ENCODE data around the gene CIAO2B. TPM values are rescaled to one million over a fixed set of nuclear protein-coding genes. Genes with fewer than 3 reads are reported as not detected.
"Not testable (repeated sequence)": the region's sequence is repeated elsewhere in the genome, so short reads cannot be mapped to it uniquely, and the experiment has no call there.

The CIAO2B gene
- total and polyA plus RNA-seq, 4 donors: 51.9 to 165 (median 105) TPM

DNA sequence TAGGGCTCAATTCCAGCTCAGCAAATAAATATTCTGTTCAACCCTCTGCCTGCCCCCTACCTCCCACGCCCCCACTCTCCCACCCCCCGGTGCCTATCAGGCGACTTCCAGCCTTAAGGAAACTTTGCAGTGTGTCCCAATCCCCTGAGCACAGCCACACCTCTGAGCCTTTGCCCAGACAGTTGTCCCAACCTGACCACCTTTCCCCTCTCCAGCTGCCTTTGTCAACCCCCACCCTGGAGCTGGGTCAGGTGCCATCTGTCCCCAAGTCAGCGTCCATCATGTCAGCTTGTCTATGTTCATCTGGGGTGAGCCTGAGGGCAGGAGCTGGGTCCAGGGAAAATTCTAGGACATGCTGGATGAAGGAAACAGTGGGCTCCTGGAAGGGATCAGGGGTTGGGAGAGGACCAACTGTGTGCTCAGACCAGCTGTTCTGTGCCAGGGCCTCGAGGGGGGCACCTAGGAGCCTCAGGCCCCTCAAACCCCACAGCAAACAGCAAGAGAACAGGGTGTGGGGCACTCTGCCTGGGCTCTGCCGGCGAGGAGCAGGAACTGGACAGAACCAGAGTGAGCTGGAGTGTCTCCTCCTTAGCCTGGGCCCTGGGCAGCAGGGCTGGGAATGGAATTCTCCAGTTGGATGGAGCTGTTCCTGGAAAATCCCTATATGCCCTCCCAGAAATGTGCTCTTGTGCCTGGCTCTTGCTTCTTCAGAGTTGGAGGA lies 33.3 kb downstream of the CIAO2B start:
- peak; percentile 77 for ATAC-seq (ENCODE audit: low FRiP score)
- WGBS, 2 donors: 4 to 9% methylated on average over 7 of the region's 7 CpGs
- no peaks in the 10 kb centered on the region for H3K9me3 ChIP-seq (ENCODE audit: control insufficient read depth, low read length)
- no peaks in the 10 kb centered on the region for H3K27me3 ChIP-seq (ENCODE audit: control insufficient read depth in 1 of 2, insufficient read depth in 2 of 2, low read length in 1 of 2)
- intact Hi-C loops (cut with DNase I): loop anchor here in 1 of 2 donors (5.0 kb wide), 1 partner anchor 116 kb away; no protein-coding TSS in a partner anchor
- no peak overlapping the region for H3K4me3 ChIP-seq (ENCODE audit: low read length in 2 of 2)
- DNase-seq: peak; percentile 69 to 77
- H3K27ac ChIP-seq (ENCODE audit: low read depth in 1 of 2, low read length in 2 of 2): peak overlapping the region; percentile 73 to 95
- H3K4me1 ChIP-seq (ENCODE audit: control insufficient read depth in 1 of 2, insufficient read depth in 2 of 2, low read length in 2 of 2): peaks cover 4% of the 10 kb centered on the region in 2 donors
- no peaks in the 10 kb centered on the region for H3K36me3 ChIP-seq (ENCODE audit: control insufficient read depth in 1 of 2, insufficient read depth in 2 of 2, low read length in 1 of 2)

DNA sequence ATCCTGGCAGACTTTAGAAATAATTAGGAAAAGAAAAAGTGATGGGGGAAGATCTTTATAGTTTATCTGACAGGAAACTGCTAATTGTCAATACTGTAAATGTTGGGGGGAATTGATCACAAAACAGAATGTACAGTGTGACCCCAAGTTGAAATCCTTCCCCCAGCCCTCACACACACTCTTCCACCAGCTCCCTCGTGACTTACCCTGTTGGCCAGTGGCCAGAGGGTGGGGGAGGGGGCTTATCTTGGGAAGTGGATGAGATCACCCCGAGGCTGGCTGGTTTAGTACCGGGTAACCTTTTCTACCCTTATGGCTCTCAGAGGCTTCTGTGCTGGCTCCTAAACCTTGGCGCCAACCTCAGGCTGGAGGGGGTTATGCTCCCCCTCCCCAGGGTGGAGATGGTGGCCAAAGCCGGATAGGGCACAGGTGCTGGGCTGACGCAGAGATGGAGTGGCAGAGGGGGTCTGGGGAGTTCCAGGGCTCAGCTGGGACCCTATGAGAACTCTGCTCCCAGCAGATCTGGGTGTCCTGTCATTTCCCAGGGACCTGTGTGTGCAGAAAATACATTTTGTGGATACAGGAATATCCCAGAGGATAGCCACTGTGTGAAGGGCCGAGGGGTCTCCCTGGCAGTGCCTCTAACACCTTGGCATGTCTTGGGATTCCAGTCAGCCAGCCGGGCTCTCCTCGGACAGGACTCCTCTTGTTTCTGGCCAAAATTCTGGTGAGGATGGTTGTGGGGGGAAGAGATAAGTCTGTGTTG lies 34.1 kb downstream of the CIAO2B start:
- peak; percentile 86 to 95 for DNase-seq
- 3 to 4% methylated on average over 9 of the region's 9 CpGs for WGBS, 2 donors
- H3K4me3 ChIP-seq (ENCODE audit: low read length in 2 of 2): no peak overlapping the region
- H3K36me3 ChIP-seq (ENCODE audit: control insufficient read depth in 1 of 2, insufficient read depth in 2 of 2, low read length in 1 of 2): no peaks in the 10 kb centered on the region
- peak overlapping the region; percentile 73 to 81 for H3K27ac ChIP-seq (ENCODE audit: low read depth in 1 of 2, low read length in 2 of 2)
- no peaks in the 10 kb centered on the region for H3K27me3 ChIP-seq (ENCODE audit: control insufficient read depth in 1 of 2, insufficient read depth in 2 of 2, low read length in 1 of 2)
- intact Hi-C loops (cut with DNase I): loop anchor here (2.0 to 10.0 kb wide), 5 partner anchors 25 to 285 kb away; partner anchors contain the start of genes B3GNT9 (in 2 of the 2), FBXL8 (in 1 of the 2), MATCAP1 (in 1 of the 2) and RRAD (in 1 of the 2)
- H3K9me3 ChIP-seq (ENCODE audit: control insufficient read depth, low read length): no peaks in the 10 kb centered on the region
- H3K4me1 ChIP-seq (ENCODE audit: control insufficient read depth in 1 of 2, insufficient read depth in 2 of 2, low read length in 2 of 2): peaks cover 4% of the 10 kb centered on the region in 2 donors
- ATAC-seq (ENCODE audit: low FRiP score): peak; percentile 53

DNA sequence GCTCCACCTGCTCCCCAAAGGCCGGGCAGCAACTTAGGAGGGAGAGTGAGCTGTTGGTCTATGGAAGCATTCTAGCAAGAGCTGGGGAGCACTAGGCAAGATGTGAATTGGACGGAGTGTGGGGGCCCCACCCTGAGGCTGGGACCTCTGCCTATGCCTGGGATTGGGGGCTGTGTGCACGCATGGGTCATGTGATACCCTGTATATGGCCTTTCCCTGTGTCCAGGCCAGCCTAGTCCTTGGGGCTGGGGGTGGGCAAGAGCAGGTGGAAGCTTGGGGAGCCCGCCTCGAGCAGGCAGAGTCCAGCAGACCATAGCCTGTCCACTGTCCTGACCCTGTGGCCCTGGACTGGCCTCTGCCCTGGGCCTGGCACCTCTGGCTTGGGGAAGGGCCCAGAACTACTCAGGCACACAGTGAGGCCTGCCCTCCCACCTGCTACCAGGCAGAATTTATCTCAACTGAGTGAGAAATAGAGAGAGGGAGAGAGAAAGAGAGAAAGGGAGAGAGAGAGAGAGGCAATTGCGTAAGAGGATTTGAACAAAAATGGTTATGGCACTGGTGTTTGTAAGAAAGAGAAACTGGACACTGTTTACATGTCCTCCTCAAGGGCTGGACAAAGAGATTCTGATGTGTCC lies 34.8 kb downstream of the CIAO2B start:
- WGBS, 2 donors: 67 to 70% methylated on average over 6 of the region's 6 CpGs
- DNase-seq (peak in 1 of 2 donors; percentile 61), ATAC-seq (ENCODE audit: low FRiP score) (peak; percentile 52)
- Histone ChIP-seq H3K9me3 (ENCODE audit: control insufficient read depth, low read length) (no peaks in the 10 kb centered on the region), H3K4me1 (ENCODE audit: control insufficient read depth in 1 of 2, insufficient read depth in 2 of 2, low read length in 2 of 2) (peaks cover 4% of the 10 kb centered on the region in 2 donors), H3K36me3 (ENCODE audit: control insufficient read depth in 1 of 2, insufficient read depth in 2 of 2, low read length in 1 of 2) (no peaks in the 10 kb centered on the region), H3K27ac (ENCODE audit: low read depth in 1 of 2, low read length in 2 of 2) (peak overlapping the region; percentile 10 to 49), H3K4me3 (ENCODE audit: low read length in 2 of 2) (no peak overlapping the region), H3K27me3 (ENCODE audit: control insufficient read depth in 1 of 2, insufficient read depth in 2 of 2, low read length in 1 of 2) (no peaks in the 10 kb centered on the region)
- intact Hi-C loops (cut with DNase I): loop anchor here (2.0 to 10.0 kb wide), 4 partner anchors 25 to 285 kb away; partner anchors contain the start of genes B3GNT9 (in 2 of the 2), FBXL8 (in 1 of the 2), MATCAP1 (in 1 of the 2) and RRAD (in 1 of the 2)

GRCh38 chr16:66898933-66899309 lies 35.3 kb downstream of the CIAO2B start:
- no peaks in the 10 kb centered on the region for H3K9me3 ChIP-seq (ENCODE audit: control insufficient read depth, low read length)
- 67 to 83% methylated on average over 2 of the region's 2 CpGs for WGBS, 2 donors
- ATAC-seq (ENCODE audit: low FRiP score): no peak
- H3K4me3 ChIP-seq (ENCODE audit: low read length in 2 of 2): no peak overlapping the region
- peaks cover 4% of the 10 kb centered on the region in 2 donors for H3K4me1 ChIP-seq (ENCODE audit: control insufficient read depth in 1 of 2, insufficient read depth in 2 of 2, low read length in 2 of 2)
- H3K36me3 ChIP-seq (ENCODE audit: control insufficient read depth in 1 of 2, insufficient read depth in 2 of 2, low read length in 1 of 2): no peaks in the 10 kb centered on the region
- intact Hi-C loops (cut with DNase I): loop anchor here (1.0 to 10.0 kb wide), 5 partner anchors 24 to 286 kb away; partner anchors contain the start of genes B3GNT9 (in 2 of the 2), FBXL8 (in 1 of the 2), MATCAP1 (in 1 of the 2) and RRAD (in 1 of the 2)
- DNase-seq: no peak
- H3K27ac ChIP-seq (ENCODE audit: low read depth in 1 of 2, low read length in 2 of 2): peak overlapping the region; percentile 10 to 61
- no peaks in the 10 kb centered on the region for H3K27me3 ChIP-seq (ENCODE audit: control insufficient read depth in 1 of 2, insufficient read depth in 2 of 2, low read length in 1 of 2)

- Histone ChIP-seq H3K36me3 (ENCODE audit: control insufficient read depth in 1 of 2, insufficient read depth in 2 of 2, low read length in 1 of 2) (no peaks in the 10 kb centered on the region), H3K4me3 (ENCODE audit: low read length in 2 of 2) (no peak overlapping the region), H3K27me3 (ENCODE audit: control insufficient read depth in 1 of 2, insufficient read depth in 2 of 2, low read length in 1 of 2) (no peaks in the 10 kb centered on the region), H3K27ac (ENCODE audit: low read depth in 1 of 2, low read length in 2 of 2) (no peak overlapping the region), H3K9me3 (ENCODE audit: control insufficient read depth, low read length) (no peaks in the 10 kb centered on the region), H3K4me1 (ENCODE audit: control insufficient read depth in 1 of 2, insufficient read depth in 2 of 2, low read length in 2 of 2) (peaks cover 4% of the 10 kb centered on the region in 2 donors)
- peak; percentile 87 to 88 for DNase-seq
- peak; percentile 62 for ATAC-seq (ENCODE audit: low FRiP score)
- intact Hi-C loops (cut with DNase I): loop anchor here (1.0 to 10.0 kb wide), 5 partner anchors 25 to 287 kb away; partner anchors contain the start of genes B3GNT9 (in 2 of the 2), FBXL8 (in 1 of the 2), MATCAP1 (in 1 of the 2) and RRAD (in 1 of the 2)
- WGBS, 2 donors: 4 to 7% methylated on average over 3 of the region's 3 CpGs
Measured at GRCh38 chr16:66898207-66898606, 36.0 kb downstream of the CIAO2B start.

- H3K27ac ChIP-seq (ENCODE audit: low read depth in 1 of 2, low read length in 2 of 2); DNase-seq; H3K9me3 ChIP-seq (ENCODE audit: control insufficient read depth, low read length); H3K27me3 ChIP-seq (ENCODE audit: control insufficient read depth in 1 of 2, insufficient read depth in 2 of 2, low read length in 1 of 2); H3K4me3 ChIP-seq (ENCODE audit: low read length in 2 of 2); ATAC-seq (ENCODE audit: low FRiP score); H3K36me3 ChIP-seq (ENCODE audit: control insufficient read depth in 1 of 2, insufficient read depth in 2 of 2, low read length in 1 of 2); H3K4me1 ChIP-seq (ENCODE audit: control insufficient read depth in 1 of 2, insufficient read depth in 2 of 2, low read length in 2 of 2): not testable (repeated sequence)
- intact Hi-C loops (cut with DNase I): loop anchor here (5.0 to 10.0 kb wide), 3 partner anchors 256 to 288 kb away; partner anchors contain the start of genes B3GNT9 (in 2 of the 2), FBXL8 (in 1 of the 2), MATCAP1 (in 1 of the 2) and TRADD (in 1 of the 2)
- 83 to 88% methylated on average over 5 of the region's 5 CpGs for WGBS, 2 donors
Measured at GRCh38 chr16:66896682-66897081, 37.5 kb downstream of the CIAO2B start.

GRCh38 chr16:66895999-66896398 lies 38.2 kb downstream of the CIAO2B start:
- no peaks in the 10 kb centered on the region for H3K27me3 ChIP-seq (ENCODE audit: control insufficient read depth in 1 of 2, insufficient read depth in 2 of 2, low read length in 1 of 2)
- H3K4me3 ChIP-seq (ENCODE audit: low read length in 2 of 2): no peak overlapping the region
- no peaks in the 10 kb centered on the region for H3K9me3 ChIP-seq (ENCODE audit: control insufficient read depth, low read length)
- no peak overlapping the region for H3K27ac ChIP-seq (ENCODE audit: low read depth in 1 of 2, low read length in 2 of 2)
- intact Hi-C loops (cut with DNase I): loop anchor here (2.0 to 10.0 kb wide), 4 partner anchors 53 to 289 kb away; partner anchors contain the start of genes B3GNT9 (in 2 of the 2), FBXL8 (in 1 of the 2), MATCAP1 (in 1 of the 2) and TRADD (in 1 of the 2)
- ATAC-seq (ENCODE audit: low FRiP score): no peak
- peaks cover 0 to 4% of the 10 kb centered on the region in 2 donors for H3K4me1 ChIP-seq (ENCODE audit: control insufficient read depth in 1 of 2, insufficient read depth in 2 of 2, low read length in 2 of 2)
- 66 to 69% methylated on average over 3 of the region's 3 CpGs for WGBS, 2 donors
- no peak for DNase-seq
- H3K36me3 ChIP-seq (ENCODE audit: control insufficient read depth in 1 of 2, insufficient read depth in 2 of 2, low read length in 1 of 2): no peaks in the 10 kb centered on the region

GRCh38 chr16:66895689-66895979 lies 38.6 kb downstream of the CIAO2B start:
- ATAC-seq (ENCODE audit: low FRiP score): no peak
- intact Hi-C loops (cut with DNase I): loop anchor here (2.0 to 10.0 kb wide), 4 partner anchors 53 to 289 kb away; partner anchors contain the start of genes B3GNT9 (in 2 of the 2), FBXL8 (in 1 of the 2), MATCAP1 (in 1 of the 2) and TRADD (in 1 of the 2)
- H3K9me3 ChIP-seq (ENCODE audit: control insufficient read depth, low read length): no peaks in the 10 kb centered on the region
- H3K4me1 ChIP-seq (ENCODE audit: control insufficient read depth in 1 of 2, insufficient read depth in 2 of 2, low read length in 2 of 2): peaks cover 0 to 4% of the 10 kb centered on the region in 2 donors
- WGBS, 2 donors: 52 to 63% methylated on average over 5 of the region's 5 CpGs
- H3K27me3 ChIP-seq (ENCODE audit: control insufficient read depth in 1 of 2, insufficient read depth in 2 of 2, low read length in 1 of 2): no peaks in the 10 kb centered on the region
- H3K36me3 ChIP-seq (ENCODE audit: control insufficient read depth in 1 of 2, insufficient read depth in 2 of 2, low read length in 1 of 2): no peaks in the 10 kb centered on the region
- no peak for DNase-seq
- no peak overlapping the region for H3K27ac ChIP-seq (ENCODE audit: low read depth in 1 of 2, low read length in 2 of 2)
- H3K4me3 ChIP-seq (ENCODE audit: low read length in 2 of 2): no peak overlapping the region

Data from aorta (tissue), 5 donors.